Activated CD4-positive, alpha-beta memory T cell treated with anti-CD3 and anti-CD28 coated beads for 36 hours (primary cell): ENCODE data around the gene LRRC2. TPM values are rescaled to one million over a fixed set of nuclear protein-coding genes. Genes with fewer than 3 reads are reported as not detected.

Experiments
- CTCF ChIA-PET: fragments of 350-600 bp; sonication (Branson Sonifier 250); formaldehyde crosslinking; loops from one replicate; lab custom pipeline; 2021; ENCODE audit warnings: antibody characterized with exemption, inconsistent platforms; lab: Charles Lee
- POLR2A ChIA-PET: fragments of 350-600 bp; sonication (Branson Sonifier 250); formaldehyde crosslinking; loops from one replicate; lab custom pipeline; 2021; ENCODE audit warnings: antibody characterized with exemption; lab: Charles Lee
- DNase-seq: peaks from one replicate; pipeline ENCODE4 v3.0.0-alpha.2; 2020
- H3K27ac Mint-ChIP-seq: one replicate; pipeline ENCODE4 v1.8.0; 2021; ENCODE audit warnings: mixed read lengths
- H3K27me3 Mint-ChIP-seq: one replicate; pipeline ENCODE4 v1.8.0; 2021; ENCODE audit warnings: mixed read lengths
- H3K36me3 Mint-ChIP-seq: one replicate; pipeline ENCODE4 v1.8.0; 2021; ENCODE audit warnings: mixed read lengths
- H3K4me1 Mint-ChIP-seq: one replicate; pipeline ENCODE4 v1.8.0; 2021; ENCODE audit warnings: low read depth, mixed read lengths
- H3K4me3 Mint-ChIP-seq: one replicate; pipeline ENCODE4 v1.8.0; 2021; ENCODE audit warnings: mild to moderate bottlenecking, mixed read lengths
- H3K9me3 Mint-ChIP-seq: one replicate; pipeline ENCODE4 v1.8.0; 2021; ENCODE audit warnings: mixed read lengths
- intact Hi-C: fragments of 100-400 bp; cut with micrococcal nuclease; formaldehyde crosslinking; loops from one replicate; pipeline ENCODE4 v1.15.1; 2023
- total RNA-seq, 2 experiments: library from RNA; stranded (reverse); gene quantifications; one replicate each; pipeline ENCODE4 v1.2.3, GENCODE V29; 2021

LRRC2 gene
- total RNA-seq, 2 experiments from 2014 or later, result not detected

GRCh38 chr3:46490338-46491084 lies 75.6 kb downstream of the LRRC2 start:
- no peaks in the 10 kb centered on the region for H3K27me3 Mint-ChIP-seq
- CTCF ChIA-PET, result interaction anchor here (0.5 to 7.0 kb wide), 10 partner anchors 12 to 140 kb away, joined by 3 to 250 read pairs (median 10); no protein-coding TSS in a partner anchor
- intact Hi-C loops, result no loop called here
- POLR2A ChIA-PET, result no interaction called here
- no peak overlapping the region for H3K4me3 Mint-ChIP-seq
- H3K27ac Mint-ChIP-seq, result no peak overlapping the region
- no peaks in the 10 kb centered on the region for H3K9me3 Mint-ChIP-seq
- peaks cover 11% of the 10 kb centered on the region for H3K4me1 Mint-ChIP-seq
- DNase-seq, result no peak
- H3K36me3 Mint-ChIP-seq, result no peaks in the 10 kb centered on the region

DNA sequence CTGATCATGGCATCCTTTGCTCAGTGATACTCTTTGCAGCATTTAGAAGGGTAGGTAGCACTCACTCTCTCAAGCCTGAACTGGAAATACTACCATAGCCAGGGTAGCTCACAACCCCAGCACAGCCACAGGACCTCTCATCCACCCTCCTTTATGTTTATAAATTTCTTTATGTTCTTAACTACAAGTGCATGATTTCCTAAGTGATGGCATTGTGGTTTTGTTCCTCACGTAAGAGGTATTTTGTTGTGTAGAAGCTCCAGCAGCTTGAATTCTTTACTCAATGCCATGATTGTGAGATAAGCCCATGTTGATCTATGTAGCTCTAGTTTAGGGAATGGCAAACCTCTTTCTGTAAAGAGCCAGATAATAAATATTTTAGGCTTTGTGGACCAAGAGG lies 76.2 kb downstream of the LRRC2 start:
- Mint-ChIP-seq H3K27ac (no peak overlapping the region), H3K36me3 (no peaks in the 10 kb centered on the region), H3K4me3 (no peak overlapping the region), H3K9me3 (no peaks in the 10 kb centered on the region), H3K27me3 (no peaks in the 10 kb centered on the region), H3K4me1 (peaks cover 11% of the 10 kb centered on the region)
- intact Hi-C loops, result loop anchor here (5.0 kb wide), 2 partner anchors 47 to 207 kb away; no protein-coding TSS in a partner anchor
- ChIA-PET CTCF (interaction anchor here (0.5 to 7.0 kb wide), 17 partner anchors 9 to 785 kb away, joined by 3 to 250 read pairs (median 8); partner anchors contain the start of genes ALS2CL and RTP3), POLR2A (interaction anchor here (1.2 kb wide), 1 partner anchor 140 kb away, joined by 4 read pairs; no protein-coding TSS in a partner anchor)
- no peak for DNase-seq

- Mint-ChIP-seq H3K4me1 (peaks cover 11% of the 10 kb centered on the region), H3K36me3 (no peaks in the 10 kb centered on the region), H3K27ac (no peak overlapping the region), H3K27me3 (no peaks in the 10 kb centered on the region), H3K9me3 (no peaks in the 10 kb centered on the region), H3K4me3 (no peak overlapping the region)
- intact Hi-C loops, result loop anchor here (5.0 kb wide), 2 partner anchors 48 to 208 kb away; no protein-coding TSS in a partner anchor
- no peak for DNase-seq
- ChIA-PET CTCF (interaction anchor here (0.6 to 7.0 kb wide), 47 partner anchors 9 to 1522 kb away, joined by 3 to 250 read pairs (median 7); partner anchors contain the start of genes ALS2CL, CCR1, CCR5AS and CCRL2), POLR2A (interaction anchor here (1.2 kb wide), 2 partner anchors 120 to 140 kb away, joined by 4 read pairs; no protein-coding TSS in a partner anchor)
Observed at GRCh38 chr3:46489381-46489780, 76.7 kb downstream of the LRRC2 start.

DNA sequence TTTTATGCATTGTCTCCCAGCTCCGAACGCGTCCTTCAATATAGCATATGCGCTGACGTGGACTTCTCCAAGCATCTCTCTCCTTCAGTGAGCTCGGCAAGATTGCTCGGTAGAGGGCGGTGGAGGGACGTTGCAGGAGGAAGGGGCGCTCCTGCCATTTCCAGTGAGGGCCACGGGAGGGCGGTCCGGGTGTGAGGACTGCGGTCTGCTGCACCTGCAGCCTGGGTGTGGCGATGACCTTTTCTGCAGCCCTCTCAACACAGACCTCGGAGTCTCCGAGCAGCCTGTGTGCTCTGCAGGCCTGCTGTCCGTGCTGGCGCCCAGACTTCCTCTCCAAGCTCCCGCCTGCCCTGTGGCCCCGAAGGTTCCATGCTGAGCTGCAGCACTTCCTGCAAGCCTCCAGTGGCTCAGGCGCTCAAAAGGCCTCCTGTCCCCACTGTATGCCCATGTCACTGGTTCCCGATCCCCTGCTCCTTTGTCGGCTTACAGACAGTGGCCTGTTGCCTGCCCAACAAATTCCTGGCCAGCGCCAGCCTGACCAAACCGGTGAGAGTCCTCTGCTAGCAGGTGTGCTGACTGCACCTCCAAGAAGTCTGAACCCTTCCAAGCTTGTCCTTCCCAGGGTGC lies 77.3 kb downstream of the LRRC2 start:
- Mint-ChIP-seq H3K4me1 (peaks cover 11% of the 10 kb centered on the region), H3K9me3 (no peaks in the 10 kb centered on the region), H3K27ac (no peak overlapping the region), H3K36me3 (no peaks in the 10 kb centered on the region), H3K4me3 (peak overlapping the region; percentile 21), H3K27me3 (no peaks in the 10 kb centered on the region)
- CTCF ChIA-PET, result interaction anchor here (0.6 to 7.0 kb wide), 83 partner anchors 9 to 1522 kb away, joined by 3 to 250 read pairs (median 5); partner anchors contain the start of genes ALS2CL, CCR1, CCR5AS and CCRL2
- POLR2A ChIA-PET, result interaction anchor here (1.2 kb wide), 2 partner anchors 119 to 141 kb away, joined by 4 read pairs; no protein-coding TSS in a partner anchor
- intact Hi-C loops, result loop anchor here (1.0 to 5.0 kb wide), 4 partner anchors 48 to 208 kb away; no protein-coding TSS in a partner anchor
- peak; percentile 96 for DNase-seq

GRCh38 chr3:46485779-46486175 lies 80.3 kb downstream of the LRRC2 start:
- Mint-ChIP-seq H3K27me3 (no peaks in the 10 kb centered on the region), H3K36me3 (no peaks in the 10 kb centered on the region), H3K4me1 (peaks cover 11% of the 10 kb centered on the region), H3K4me3 (no peak overlapping the region), H3K9me3 (no peaks in the 10 kb centered on the region), H3K27ac (no peak overlapping the region)
- CTCF ChIA-PET, result interaction anchor here (1.0 to 4.2 kb wide), 3 partner anchors 16 to 144 kb away, joined by 3 to 16 read pairs (median 3); no protein-coding TSS in a partner anchor
- no peak for DNase-seq
- intact Hi-C loops, result loop anchor here (5.0 kb wide), 2 partner anchors 52 to 212 kb away; no protein-coding TSS in a partner anchor
- POLR2A ChIA-PET, result no interaction called here

- H3K4me3 Mint-ChIP-seq, result no peak overlapping the region
Observed at GRCh38 chr3:46484911-46485778, 81.0 kb downstream of the LRRC2 start.

GRCh38 chr3:46484388-46484787 lies 81.7 kb downstream of the LRRC2 start:
- no peak overlapping the region for H3K4me3 Mint-ChIP-seq
- POLR2A ChIA-PET, result no interaction called here
- H3K9me3 Mint-ChIP-seq, result no peaks in the 10 kb centered on the region
- intact Hi-C loops, result no loop called here
- DNase-seq, result no peak
- H3K27ac Mint-ChIP-seq, result no peak overlapping the region
- CTCF ChIA-PET, result interaction anchor here (0.6 to 4.2 kb wide), 4 partner anchors 62 to 405 kb away, joined by 3 to 16 read pairs (median 6); no protein-coding TSS in a partner anchor
- no peaks in the 10 kb centered on the region for H3K27me3 Mint-ChIP-seq
- peaks cover 6% of the 10 kb centered on the region for H3K4me1 Mint-ChIP-seq
- no peaks in the 10 kb centered on the region for H3K36me3 Mint-ChIP-seq

More at GRCh38 chr3:46484911-46485778, 81.0 kb downstream of the LRRC2 start:
- intact Hi-C loops, result loop anchor here (5.0 kb wide), 2 partner anchors 52 to 212 kb away; no protein-coding TSS in a partner anchor
- CTCF ChIA-PET, result interaction anchor here (1.0 to 4.2 kb wide), 3 partner anchors 17 to 145 kb away, joined by 3 to 16 read pairs (median 3); no protein-coding TSS in a partner anchor
- Mint-ChIP-seq H3K27ac (no peak overlapping the region), H3K4me1 (peaks cover 11% of the 10 kb centered on the region), H3K27me3 (no peaks in the 10 kb centered on the region), H3K36me3 (no peaks in the 10 kb centered on the region), H3K9me3 (no peaks in the 10 kb centered on the region)
- DNase-seq, result no peak
- POLR2A ChIA-PET, result no interaction called here

DNA sequence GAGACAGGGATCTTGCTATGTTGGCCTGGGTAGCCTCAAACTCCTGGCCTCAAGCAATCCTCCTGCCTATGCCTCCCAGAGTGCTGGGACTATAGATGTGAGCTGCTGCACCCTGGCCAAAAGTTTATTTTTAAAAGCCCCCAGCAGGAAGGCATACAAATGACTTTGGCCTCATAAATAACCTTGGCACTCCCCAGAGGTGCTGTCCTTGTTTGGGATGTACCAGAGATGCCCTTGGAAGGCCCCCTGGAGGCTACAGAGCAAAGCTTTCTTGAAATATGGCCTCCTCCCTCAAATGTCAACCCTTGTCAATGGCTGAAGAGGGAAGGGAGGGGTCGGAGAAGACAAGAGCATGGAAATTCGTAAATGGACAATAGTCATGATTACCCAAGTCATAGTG lies 82.3 kb downstream of the LRRC2 start:
- H3K27ac Mint-ChIP-seq, result no peak overlapping the region
- H3K36me3 Mint-ChIP-seq, result no peaks in the 10 kb centered on the region
- H3K9me3 Mint-ChIP-seq, result no peaks in the 10 kb centered on the region
- intact Hi-C loops, result no loop called here
- ChIA-PET CTCF (interaction anchor here (0.6 to 4.2 kb wide), 4 partner anchors 63 to 405 kb away, joined by 3 to 16 read pairs (median 6); no protein-coding TSS in a partner anchor), POLR2A (no interaction called here)
- H3K4me1 Mint-ChIP-seq, result peaks cover 1% of the 10 kb centered on the region
- DNase-seq, result no peak
- peaks cover 3% of the 10 kb centered on the region for H3K27me3 Mint-ChIP-seq
- no peak overlapping the region for H3K4me3 Mint-ChIP-seq

GRCh38 chr3:46482632-46483350 lies 83.3 kb downstream of the LRRC2 start:
- Mint-ChIP-seq H3K36me3 (no peaks in the 10 kb centered on the region), H3K27me3 (peaks cover 11% of the 10 kb centered on the region), H3K27ac (no peak overlapping the region), H3K4me1 (no peaks in the 10 kb centered on the region), H3K4me3 (no peak overlapping the region), H3K9me3 (no peaks in the 10 kb centered on the region)
- POLR2A ChIA-PET, result no interaction called here
- intact Hi-C loops, result no loop called here
- CTCF ChIA-PET, result interaction anchor here (1.7 to 4.2 kb wide), 2 partner anchors 75 to 147 kb away, joined by 9 to 16 read pairs; no protein-coding TSS in a partner anchor
- DNase-seq, result no peak

DNA sequence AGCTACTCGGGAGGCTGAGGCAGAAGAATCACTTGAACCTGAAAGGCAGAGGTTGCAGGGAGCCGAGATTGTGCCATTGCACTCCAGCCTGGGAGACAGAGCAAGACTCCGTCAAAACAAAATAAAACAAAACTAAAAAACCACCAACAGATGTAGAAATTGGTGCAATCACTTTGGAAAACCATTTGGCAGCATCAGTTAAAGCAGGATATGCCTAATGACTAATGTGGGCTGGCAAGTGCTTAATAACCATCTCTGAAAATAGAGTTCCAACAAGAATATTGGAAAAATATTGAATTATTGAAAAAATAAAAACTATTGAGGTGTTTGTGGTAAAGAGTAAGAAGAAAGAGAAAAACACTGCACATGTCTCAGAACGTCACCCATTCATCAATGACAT lies 84.5 kb downstream of the LRRC2 start:
- no peaks in the 10 kb centered on the region for H3K36me3 Mint-ChIP-seq
- no peak overlapping the region for H3K27ac Mint-ChIP-seq
- no peak for DNase-seq
- intact Hi-C loops, result no loop called here
- H3K9me3 Mint-ChIP-seq, result no peaks in the 10 kb centered on the region
- ChIA-PET CTCF (no interaction called here), POLR2A (no interaction called here)
- no peaks in the 10 kb centered on the region for H3K4me1 Mint-ChIP-seq
- no peak overlapping the region for H3K4me3 Mint-ChIP-seq
- H3K27me3 Mint-ChIP-seq, result peaks cover 15% of the 10 kb centered on the region
